A549 (cell line): ENCODE results near the gene ATP6V0A1. TPM values are rescaled to one million over a fixed set of nuclear protein-coding genes. Genes with fewer than 3 reads are reported as not detected.

Experiments
- CBX2 ChIP-seq: fragments of 200-600 bp; sonication (generic); IDR thresholded peaks from 2 replicates; pipeline ENCODE4 v1.6.1; 2016; ENCODE audit warnings: low read depth, mild to moderate bottlenecking, borderline replicate concordance
- EHF ChIP-seq: fragments of 250-450 bp; sonication (Bioruptor Pico); IDR thresholded peaks from 2 replicates; pipeline ENCODE4 v1.5.0; 2020; ENCODE audit warnings: mild to moderate bottlenecking
- EHMT2 ChIP-seq: fragments of 200-600 bp; sonication (generic); IDR thresholded peaks from 2 replicates; pipeline ENCODE4 v1.6.1; 2016; ENCODE audit warnings: antibody characterized with exemption, low read depth, mild to moderate bottlenecking, moderate library complexity
- ELK1 ChIP-seq: fragments of 150-350 bp; IDR thresholded peaks from 2 replicates; pipeline ENCODE4 v1.6.1; 2014; ENCODE audit warnings: low read depth, mild to moderate bottlenecking, low read length
- EP300 ChIP-seq, 2 experiments: fragments of >200 bp; sonication (Bioruptor Twin); formaldehyde crosslinking; IDR thresholded peaks; 2 replicates in 1 of 2; 3 replicates in 1 of 2; pipeline ENCODE4 v1.6.1; 2016 to 2017
- FOSL2 ChIP-seq, 2 experiments: fragments of 450-650 bp in 1 of 2; fragments of >200 bp in 1 of 2; sonication (Bioruptor Twin) in 1 of 2; formaldehyde crosslinking; IDR thresholded peaks; 2 replicates each; pipeline versions ENCODE4 v1.5.0 to v1.6.1; 2016 to 2020; ENCODE audit warnings: mild to moderate bottlenecking in 1 of 2, moderate library complexity in 1 of 2
- FOXS1 ChIP-seq: fragments of 250-450 bp; sonication (Bioruptor Pico); IDR thresholded peaks from 2 replicates; pipeline ENCODE4 v1.5.0; 2020; ENCODE audit warnings: mild to moderate bottlenecking, moderate library complexity
- GATA3 ChIP-seq: IDR thresholded peaks from 2 replicates; pipeline ENCODE4 v1.6.1; 2012; ENCODE audit warnings: borderline replicate concordance
- HDAC2 ChIP-seq: fragments of 200-600 bp; sonication (generic); IDR thresholded peaks from 2 replicates; pipeline ENCODE4 v1.6.1; 2016
- HEYL ChIP-seq: fragments of 250-450 bp; sonication (Bioruptor Pico); IDR thresholded peaks from 2 replicates; pipeline ENCODE4 v1.8.0; 2021; ENCODE audit warnings: mild to moderate bottlenecking, moderate library complexity
- HMGXB4 ChIP-seq: fragments of 250-450 bp; sonication (Bioruptor Pico); IDR thresholded peaks from 2 replicates; pipeline ENCODE4 v1.5.0; 2021; ENCODE audit warnings: mild to moderate bottlenecking, moderate library complexity, borderline replicate concordance
- HOXB5 ChIP-seq: fragments of 250-450 bp; sonication (Bioruptor Pico); IDR thresholded peaks from 2 replicates; pipeline ENCODE4 v1.5.0; 2020; ENCODE audit warnings: mild to moderate bottlenecking, moderate library complexity
- JUN ChIP-seq, 2 experiments: fragments of >200 bp; sonication (Bioruptor Twin); formaldehyde crosslinking; IDR thresholded peaks; 2 replicates in 1 of 2; 3 replicates in 1 of 2; pipeline ENCODE4 v1.6.1; 2016 to 2017
- KDM5A ChIP-seq: fragments of 200-600 bp; sonication (generic); IDR thresholded peaks from 2 replicates; pipeline ENCODE4 v1.6.1; 2016; ENCODE audit warnings: antibody characterized with exemption, mild to moderate bottlenecking
- MAFK ChIP-seq: fragments of 450-650 bp; IDR thresholded peaks from 2 replicates; pipeline ENCODE4 v1.6.1; 2014; ENCODE audit not compliant: partially characterized antibody
- MAX ChIP-seq: IDR thresholded peaks from 2 replicates; pipeline ENCODE4 v1.6.1; 2012
- MYC ChIP-seq: IDR thresholded peaks from 2 replicates; pipeline ENCODE4 v1.6.1; 2012; ENCODE audit warnings: mild to moderate bottlenecking, inconsistent platforms, low read length, improper control_type of control experiment, borderline replicate concordance
- NFE2L2 ChIP-seq: fragments of 150-350 bp; conservative IDR thresholded peaks from 2 replicates; pipeline ENCODE4 v1.6.1; 2014; ENCODE audit warnings: low read length
- NPAS2 ChIP-seq: fragments of 250-450 bp; sonication (Bioruptor Pico); IDR thresholded peaks from 2 replicates; pipeline ENCODE4 v1.8.0; 2022; ENCODE audit warnings: mild to moderate bottlenecking, moderate library complexity, borderline replicate concordance
- NR3C1 ChIP-seq: fragments of >200 bp; sonication (Bioruptor Twin); formaldehyde crosslinking; IDR thresholded peaks from 3 replicates; pipeline ENCODE4 v1.6.1; 2017
- PBX3 ChIP-seq: IDR thresholded peaks from 2 replicates; pipeline ENCODE4 v1.6.1; 2012
- RAD21 ChIP-seq, 2 experiments: fragments of >200 bp in 1 of 2; sonication (Bioruptor Twin) in 1 of 2; formaldehyde crosslinking in 1 of 2; IDR thresholded peaks in 1 of 2; conservative IDR thresholded peaks in 1 of 2; 2 replicates in 1 of 2; 3 replicates in 1 of 2; pipeline ENCODE4 v1.6.1; 2012 to 2018; ENCODE audit warnings: inconsistent platforms in 1 of 2
- RARB ChIP-seq: fragments of 250-450 bp; sonication (Bioruptor Pico); IDR thresholded peaks from 2 replicates; pipeline ENCODE4 v1.8.0; 2021; ENCODE audit warnings: mild to moderate bottlenecking, moderate library complexity
- RFX5 ChIP-seq: fragments of 450-650 bp; IDR thresholded peaks from 2 replicates; pipeline ENCODE4 v1.7.1; 2014; ENCODE audit warnings: antibody characterized with exemption, mild to moderate bottlenecking, moderate library complexity
- RNF2 ChIP-seq: fragments of 200-600 bp; sonication (generic); IDR thresholded peaks from 2 replicates; pipeline ENCODE4 v1.6.1; 2016; ENCODE audit warnings: low read depth, mild to moderate bottlenecking, antibody characterized with exemption, moderate library complexity, borderline replicate concordance
- SMC3 ChIP-seq: fragments of >200 bp; sonication (Bioruptor Twin); formaldehyde crosslinking; IDR thresholded peaks from 3 replicates; pipeline ENCODE4 v1.6.1; 2018; ENCODE audit warnings: inconsistent platforms
- TFCP2L1 ChIP-seq: fragments of 250-450 bp; sonication (Bioruptor Pico); IDR thresholded peaks from 2 replicates; pipeline ENCODE4 v1.5.0; 2021; ENCODE audit warnings: mild to moderate bottlenecking
- ZNF302 ChIP-seq: fragments of 250-450 bp; sonication (Bioruptor Pico); IDR thresholded peaks from 2 replicates; pipeline ENCODE4 v1.9.0; 2021; ENCODE audit warnings: inconsistent platforms, mild to moderate bottlenecking, moderate library complexity
- polyA plus RNA-seq, 4 experiments: library from polyadenylated mRNA; depleted of rRNA in 3 of 4; stranded (reverse); fragments of >200 nt; fragmentation: RNase III in 1 of 4; extraction: RNeasy Plus Mini Kit Qiagen cat#74134 plus additional on column Dnase treatment in 1 of 4; gene quantifications; 2 replicates in 3 of 4; 3 replicates in 1 of 4; pipeline ENCODE4 v1.2.3, GENCODE V29; 2011 to 2017
- TF ChIP-seq, protein P1 (sequence below): fragments of 450-650 bp; IDR thresholded peaks from 2 replicates; pipeline ENCODE4 v1.6.1; 2014; ENCODE audit warnings: antibody characterized with exemption
- TF ChIP-seq, protein P2 (sequence below): fragments of >200 bp; sonication (Bioruptor Twin); formaldehyde crosslinking; IDR thresholded peaks from 3 replicates; pipeline ENCODE4 v1.6.1; 2016
- TF ChIP-seq, protein P3 (sequence below): IDR thresholded peaks from 2 replicates; pipeline ENCODE4 v1.6.1; 2012; ENCODE audit warnings: low read depth, borderline replicate concordance
- TF ChIP-seq, protein P4 (sequence below): fragments of >200 bp; sonication (Bioruptor Twin); formaldehyde crosslinking; IDR thresholded peaks from 3 replicates; pipeline ENCODE4 v1.5.1; 2016

ATP6V0A1 gene
- polyA plus RNA-seq, 2 of the 4 experiments (the other 2 are of a cell fraction), result 27.3 to 33.7 TPM

- TF ChIP-seq HMGXB4 (CRISPR knock-in tag) (no peak), HDAC2 (peak; percentile 92), NPAS2 (no peak), HEYL (CRISPR knock-in tag) (no peak), MAX (no peak; the same call in none of the 2 replicates), ZNF302 (CRISPR knock-in tag) (no peak), NR3C1 (no peak), MYC (no peak), RARB (no peak), TFCP2L1 (CRISPR knock-in tag) (no peak), RFX5 (no peak), HOXB5 (no peak), CBX2 (no peak), NFE2L2 (no peak), JUN (IDR thresholded peaks at IDR 0.05) (no peak), FOSL2 (IDR thresholded peaks at IDR 0.05) (no peak), FOSL2 (CRISPR knock-in tag; IDR thresholded peaks at IDR 0.05) (no peak), PBX3 (no peak), EHMT2 (no peak), RAD21 (conservative IDR thresholded peaks at IDR 0.05 in 1 of 2, IDR thresholded peaks at IDR 0.05 in 1 of 2) (no peak), ELK1 (no peak), EHF (CRISPR knock-in tag) (no peak), GATA3 (peak; percentile 8; the same call in 1 of the 2 replicates), EP300 (IDR thresholded peaks at IDR 0.05) (no peak), SMC3 (no peak), MAFK (peak; percentile 13), KDM5A (0 out of 2 replicates have a peak, but pooled peaks have one; percentile 34), FOXS1 (CRISPR knock-in tag) (no peak), RNF2 (0 out of 2 replicates have a peak, but pooled peaks have one; percentile 72)
- TF ChIP-seq, protein P1, sequence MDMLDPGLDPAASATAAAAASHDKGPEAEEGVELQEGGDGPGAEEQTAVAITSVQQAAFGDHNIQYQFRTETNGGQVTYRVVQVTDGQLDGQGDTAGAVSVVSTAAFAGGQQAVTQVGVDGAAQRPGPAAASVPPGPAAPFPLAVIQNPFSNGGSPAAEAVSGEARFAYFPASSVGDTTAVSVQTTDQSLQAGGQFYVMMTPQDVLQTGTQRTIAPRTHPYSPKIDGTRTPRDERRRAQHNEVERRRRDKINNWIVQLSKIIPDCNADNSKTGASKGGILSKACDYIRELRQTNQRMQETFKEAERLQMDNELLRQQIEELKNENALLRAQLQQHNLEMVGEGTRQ, result no peak
- TF ChIP-seq, protein P2, sequence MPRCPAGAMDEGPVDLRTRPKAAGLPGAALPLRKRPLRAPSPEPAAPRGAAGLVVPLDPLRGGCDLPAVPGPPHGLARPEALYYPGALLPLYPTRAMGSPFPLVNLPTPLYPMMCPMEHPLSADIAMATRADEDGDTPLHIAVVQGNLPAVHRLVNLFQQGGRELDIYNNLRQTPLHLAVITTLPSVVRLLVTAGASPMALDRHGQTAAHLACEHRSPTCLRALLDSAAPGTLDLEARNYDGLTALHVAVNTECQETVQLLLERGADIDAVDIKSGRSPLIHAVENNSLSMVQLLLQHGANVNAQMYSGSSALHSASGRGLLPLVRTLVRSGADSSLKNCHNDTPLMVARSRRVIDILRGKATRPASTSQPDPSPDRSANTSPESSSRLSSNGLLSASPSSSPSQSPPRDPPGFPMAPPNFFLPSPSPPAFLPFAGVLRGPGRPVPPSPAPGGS, result no peak
- TF ChIP-seq, protein P3, sequence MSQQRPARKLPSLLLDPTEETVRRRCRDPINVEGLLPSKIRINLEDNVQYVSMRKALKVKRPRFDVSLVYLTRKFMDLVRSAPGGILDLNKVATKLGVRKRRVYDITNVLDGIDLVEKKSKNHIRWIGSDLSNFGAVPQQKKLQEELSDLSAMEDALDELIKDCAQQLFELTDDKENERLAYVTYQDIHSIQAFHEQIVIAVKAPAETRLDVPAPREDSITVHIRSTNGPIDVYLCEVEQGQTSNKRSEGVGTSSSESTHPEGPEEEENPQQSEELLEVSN, result 0 out of 2 replicates have a peak, but pooled peaks have one; percentile 45
- TF ChIP-seq, protein P4, sequence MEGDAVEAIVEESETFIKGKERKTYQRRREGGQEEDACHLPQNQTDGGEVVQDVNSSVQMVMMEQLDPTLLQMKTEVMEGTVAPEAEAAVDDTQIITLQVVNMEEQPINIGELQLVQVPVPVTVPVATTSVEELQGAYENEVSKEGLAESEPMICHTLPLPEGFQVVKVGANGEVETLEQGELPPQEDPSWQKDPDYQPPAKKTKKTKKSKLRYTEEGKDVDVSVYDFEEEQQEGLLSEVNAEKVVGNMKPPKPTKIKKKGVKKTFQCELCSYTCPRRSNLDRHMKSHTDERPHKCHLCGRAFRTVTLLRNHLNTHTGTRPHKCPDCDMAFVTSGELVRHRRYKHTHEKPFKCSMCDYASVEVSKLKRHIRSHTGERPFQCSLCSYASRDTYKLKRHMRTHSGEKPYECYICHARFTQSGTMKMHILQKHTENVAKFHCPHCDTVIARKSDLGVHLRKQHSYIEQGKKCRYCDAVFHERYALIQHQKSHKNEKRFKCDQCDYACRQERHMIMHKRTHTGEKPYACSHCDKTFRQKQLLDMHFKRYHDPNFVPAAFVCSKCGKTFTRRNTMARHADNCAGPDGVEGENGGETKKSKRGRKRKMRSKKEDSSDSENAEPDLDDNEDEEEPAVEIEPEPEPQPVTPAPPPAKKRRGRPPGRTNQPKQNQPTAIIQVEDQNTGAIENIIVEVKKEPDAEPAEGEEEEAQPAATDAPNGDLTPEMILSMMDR, result no peak
- TF ChIP-seq, all 56 proteins: peak for 7
Observed at GRCh38 chr17:42422412-42422957, 36.2 kb upstream of the ATP6V0A1 start (continued).
